ENCODE data around the gene MCOLN1.

GRCh38 chr19:7494416-7495098 lies 27.9 kb upstream of the MCOLN1 start:
- TF ChIP-seq CTCF (IDR thresholded peaks at IDR 0.05; ENCODE audit: low read depth, low read length) (no peak), EZH2phosphoT487 (IDR thresholded peaks at IDR 0.05; ENCODE audit: low read depth) (no peak)
